ENCODE results near the gene HCFC1. TPM values are rescaled to one million over a fixed set of nuclear protein-coding genes. Genes with fewer than 3 reads are reported as not detected.
"Not testable (repeated sequence)": the region's sequence is repeated elsewhere in the genome, so short reads cannot be mapped to it uniquely, and the experiment has no call there.

Gene HCFC1
- polyA plus RNA-seq, 3 donors: 9.5 to 20.2 (median 13.7) TPM

DNA sequence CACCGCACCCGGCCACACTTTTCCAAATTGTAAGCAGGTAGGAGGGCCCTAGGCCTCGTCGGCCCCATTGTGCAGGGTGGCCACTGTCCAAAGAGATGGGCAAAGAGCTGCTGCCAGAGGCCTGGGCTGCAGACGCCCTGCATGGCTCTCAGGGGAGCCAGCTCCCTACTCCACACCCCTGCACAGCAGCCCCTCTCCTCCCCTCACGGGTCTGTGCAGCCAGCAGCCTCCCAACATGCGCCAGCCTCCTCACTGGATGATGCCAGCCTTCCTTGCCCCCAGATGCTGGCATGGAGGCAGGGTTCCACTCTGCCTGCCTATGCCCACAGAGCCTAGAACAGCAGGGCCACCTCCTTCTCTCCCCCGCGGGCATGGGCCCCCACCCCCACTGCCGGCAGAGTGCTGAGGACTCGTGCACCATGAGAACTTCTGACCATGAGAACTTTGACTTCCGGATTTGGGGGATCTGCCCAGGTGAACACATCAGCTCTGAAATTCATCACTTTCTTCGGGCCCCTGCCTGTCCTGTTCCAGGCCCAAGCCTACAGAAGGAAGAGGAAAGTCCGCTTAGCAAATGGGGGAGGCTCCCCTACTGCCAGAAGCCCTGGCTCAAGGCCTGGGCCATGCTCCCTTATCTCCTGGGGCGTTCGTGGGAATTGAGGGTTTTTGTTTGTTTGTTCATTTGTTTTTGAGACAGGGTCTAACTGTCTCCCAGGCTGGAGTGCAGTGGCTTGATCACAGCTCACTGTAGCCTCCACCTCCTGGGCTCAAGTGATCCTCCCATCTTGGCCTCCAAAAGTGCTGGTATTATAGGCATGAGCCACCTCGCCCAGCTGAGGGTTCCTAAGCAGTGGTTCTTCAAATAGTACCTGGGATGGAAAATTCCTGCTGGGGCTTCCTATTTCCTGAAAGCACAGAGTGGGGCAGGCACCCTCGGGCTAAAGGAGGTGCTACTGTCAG, 40.0 kb upstream of the HCFC1 start:
- no peak overlapping the region for H3K27ac ChIP-seq (ENCODE audit: low read depth, low read length)

DNA sequence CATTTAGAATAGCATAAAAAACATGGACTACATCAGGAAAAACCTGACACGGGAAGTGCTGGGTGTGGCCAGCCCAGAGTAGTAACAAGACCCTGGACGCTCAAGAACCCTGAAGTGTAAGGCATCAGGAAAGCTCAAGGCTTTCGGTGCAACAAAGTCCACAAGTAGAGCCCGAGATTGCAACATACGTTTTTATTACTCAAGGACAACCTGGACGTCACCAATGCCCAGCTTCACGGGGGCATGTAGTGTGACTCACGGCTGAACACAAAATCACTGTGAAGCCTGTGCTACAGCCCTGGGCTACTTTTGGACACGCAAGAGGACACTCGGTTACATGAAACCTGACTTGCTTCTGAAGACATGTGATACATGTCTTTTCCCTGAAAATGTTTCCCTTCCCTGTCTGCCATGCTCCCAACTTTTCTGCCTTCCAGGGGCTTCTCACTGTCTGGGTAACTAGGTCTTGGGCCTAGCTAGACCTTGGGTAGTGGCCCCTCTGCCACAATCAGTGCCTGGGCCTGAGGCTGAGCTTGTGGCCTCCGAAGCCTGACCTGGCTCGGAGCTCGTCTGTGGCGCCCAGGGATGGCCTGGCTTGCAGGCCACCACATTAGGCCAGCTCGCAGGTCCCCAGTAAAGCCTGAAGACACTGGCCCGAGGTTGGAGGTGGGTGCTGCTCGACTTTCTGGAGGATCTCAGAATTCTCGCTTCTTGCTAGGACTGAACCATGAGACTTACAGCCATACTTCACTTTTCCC, 38.9 kb upstream of the HCFC1 start:
- WGBS, 3 donors: 67 to 81% (median 81%) methylated on average over 18 of the region's 18 CpGs

More for the DNA sequence above, 40.0 kb upstream of the HCFC1 start:
- WGBS, 3 donors: 76 to 89% (median 82%) methylated on average over 16 to 18 of the region's 18 CpGs

DNA sequence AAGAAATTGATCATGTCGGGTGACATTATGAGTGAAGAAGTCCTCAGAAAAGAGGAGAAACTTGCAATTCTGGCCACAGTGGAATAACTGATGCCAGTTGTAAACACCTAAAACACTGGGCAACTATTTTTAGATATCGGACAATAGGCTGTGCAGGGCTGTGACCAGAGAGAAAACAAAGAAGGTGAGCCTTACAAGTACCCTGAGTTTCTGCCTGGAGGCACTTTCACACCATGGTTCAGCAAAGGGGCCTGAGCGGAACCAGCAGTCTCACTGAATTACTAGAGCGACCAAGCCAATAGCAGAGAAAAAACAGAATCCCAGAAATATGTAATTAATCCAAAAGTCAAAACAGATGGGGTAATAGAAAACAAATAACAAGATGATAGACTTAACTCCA, 36.9 kb upstream of the HCFC1 start:
- WGBS, 3 donors: 56 to 74% (median 66%) methylated on average over 3 to 4 of the region's 4 CpGs
- no peak overlapping the region for H3K27ac ChIP-seq (ENCODE audit: low read depth, low read length)

More for the DNA sequence above, 38.9 kb upstream of the HCFC1 start:
- H3K27ac ChIP-seq (ENCODE audit: low read depth, low read length): no peak overlapping the region

DNA sequence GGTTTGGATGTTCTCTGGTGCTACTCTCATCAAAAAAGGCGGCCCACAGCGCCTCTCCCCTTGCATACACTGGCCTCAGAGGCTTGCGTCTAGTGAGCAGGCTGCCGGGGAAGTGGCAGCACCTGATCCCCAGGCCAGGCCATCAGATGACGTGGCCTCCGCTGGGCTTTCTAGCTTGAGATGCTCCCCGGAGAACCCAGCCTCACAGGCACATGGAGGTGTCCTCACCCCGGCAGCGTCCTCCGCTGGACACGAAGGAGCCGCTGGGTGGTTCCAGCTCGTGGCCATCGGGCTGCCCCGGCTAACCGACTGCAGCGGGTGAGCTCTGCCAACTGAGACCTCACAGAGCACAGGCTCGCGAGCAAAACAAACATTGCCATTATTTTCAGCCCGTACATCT, 35.3 kb upstream of the HCFC1 start:
- WGBS, 3 donors: 92 to 96% (median 95%) methylated on average over 13 to 20 of the region's 20 CpGs
- no peak overlapping the region for H3K27ac ChIP-seq (ENCODE audit: low read depth, low read length)

DNA sequence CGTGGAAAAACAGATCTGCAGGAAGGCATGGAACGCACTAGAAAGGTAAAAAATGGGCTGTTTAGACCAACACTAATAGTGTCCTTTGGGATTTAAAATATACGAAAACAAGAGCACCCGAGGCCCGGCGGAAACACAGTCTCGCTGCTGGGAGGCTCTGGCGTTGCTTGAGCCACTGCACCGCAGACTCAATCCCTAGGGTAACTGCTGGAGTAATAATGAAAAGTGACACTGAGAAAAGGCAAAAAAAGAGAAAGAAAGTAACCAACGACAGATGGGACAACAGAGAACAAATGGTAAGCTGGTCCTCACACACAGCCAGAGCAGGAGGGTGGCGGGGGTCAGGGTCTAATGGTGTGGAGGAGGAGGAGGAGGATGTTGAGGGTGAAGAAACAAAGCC, 32.7 kb upstream of the HCFC1 start:
- 65 to 82% (median 70%) methylated on average over 11 of the region's 11 CpGs for WGBS, 3 donors

DNA sequence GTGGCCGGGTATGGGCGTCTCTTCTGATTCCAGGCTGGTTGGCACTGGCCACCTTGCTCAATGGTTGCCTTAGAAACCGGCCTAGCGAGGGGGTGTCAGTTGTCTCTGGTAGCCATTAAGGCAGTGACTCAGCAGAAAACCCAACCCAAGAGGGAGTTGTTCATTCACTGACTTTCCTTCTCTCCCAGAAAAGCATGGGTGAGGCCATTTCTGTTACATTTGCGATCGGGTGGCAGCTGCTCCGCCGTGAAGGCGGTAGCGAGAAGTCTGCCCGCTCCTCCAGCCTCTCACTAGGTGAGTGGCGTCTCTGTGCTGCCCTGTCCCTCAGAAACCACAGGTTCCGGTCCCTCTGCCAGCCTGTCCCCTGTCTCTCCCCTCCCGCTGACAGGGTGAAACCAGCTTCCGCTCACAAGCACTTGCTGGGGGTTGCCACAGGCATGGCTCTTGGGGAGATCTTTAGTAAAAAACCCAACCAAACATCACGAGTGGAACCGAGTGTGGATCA, 30.6 kb upstream of the HCFC1 start:
- no peak overlapping the region for H3K27ac ChIP-seq (ENCODE audit: low read depth, low read length)
- WGBS, 3 donors: 46 to 82% (median 71%) methylated on average over 17 of the region's 17 CpGs

More for the DNA sequence above, 32.7 kb upstream of the HCFC1 start:
- no peak overlapping the region for H3K27ac ChIP-seq (ENCODE audit: low read depth, low read length)

DNA sequence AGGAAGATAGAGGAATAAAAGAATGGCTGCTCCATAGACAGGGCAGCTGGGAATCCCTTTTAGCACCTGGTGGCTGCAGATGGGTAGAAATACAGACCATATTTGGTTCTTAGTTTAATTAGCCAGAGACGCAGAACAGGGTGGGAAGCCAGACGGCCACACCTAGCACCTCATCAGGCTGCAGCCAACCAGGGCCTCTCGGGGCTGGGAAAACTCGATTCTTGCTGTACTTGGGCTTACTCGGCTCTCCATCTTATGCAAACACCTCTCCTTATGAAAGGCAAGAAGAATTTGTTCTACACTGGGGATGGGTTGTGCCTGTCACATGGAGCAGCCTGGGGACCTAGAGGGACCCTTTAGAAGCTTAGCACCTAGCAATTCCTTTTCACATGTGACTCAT, 28.4 kb upstream of the HCFC1 start:
- WGBS, 3 donors: 52 to 61% (median 59%) methylated on average over 5 of the region's 5 CpGs
- H3K27ac ChIP-seq (ENCODE audit: low read depth, low read length): no peak overlapping the region

DNA sequence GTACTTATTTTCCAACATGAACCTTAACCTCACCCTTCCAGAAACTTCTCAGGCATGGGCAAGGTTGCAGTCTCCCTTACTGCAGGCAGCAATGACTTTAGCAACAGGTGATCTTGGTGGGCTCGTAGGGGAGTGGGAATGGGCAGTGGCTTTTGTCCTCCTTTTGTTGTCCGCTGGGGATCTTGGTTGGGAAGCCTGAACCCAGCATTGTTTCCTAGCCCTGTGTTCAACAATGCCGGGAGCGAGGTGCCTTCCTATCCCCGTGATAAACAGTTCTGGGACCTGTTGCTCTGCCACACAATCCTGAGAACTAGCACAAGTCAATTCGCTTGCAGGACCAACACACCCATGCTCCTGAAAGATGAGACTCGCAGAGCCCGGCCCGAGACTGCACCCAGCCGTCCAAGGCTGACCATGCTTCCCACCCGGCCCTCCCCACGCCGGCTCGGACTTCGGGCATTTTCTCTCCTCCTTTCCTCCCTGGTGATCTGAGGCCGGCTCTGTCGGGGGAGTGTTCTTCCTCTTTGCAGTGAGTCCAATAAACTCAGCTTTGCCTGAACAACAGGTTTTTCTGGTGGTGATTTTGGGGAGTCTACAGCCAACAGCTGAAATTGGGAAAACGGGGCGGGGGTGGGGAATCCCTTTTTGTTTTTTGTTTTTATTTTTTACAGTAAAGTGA, 27.9 kb upstream of the HCFC1 start:
- no peak overlapping the region for H3K27ac ChIP-seq (ENCODE audit: low read depth, low read length)
- 35 to 52% (median 46%) methylated on average over 17 to 19 of the region's 19 CpGs for WGBS, 3 donors

DNA sequence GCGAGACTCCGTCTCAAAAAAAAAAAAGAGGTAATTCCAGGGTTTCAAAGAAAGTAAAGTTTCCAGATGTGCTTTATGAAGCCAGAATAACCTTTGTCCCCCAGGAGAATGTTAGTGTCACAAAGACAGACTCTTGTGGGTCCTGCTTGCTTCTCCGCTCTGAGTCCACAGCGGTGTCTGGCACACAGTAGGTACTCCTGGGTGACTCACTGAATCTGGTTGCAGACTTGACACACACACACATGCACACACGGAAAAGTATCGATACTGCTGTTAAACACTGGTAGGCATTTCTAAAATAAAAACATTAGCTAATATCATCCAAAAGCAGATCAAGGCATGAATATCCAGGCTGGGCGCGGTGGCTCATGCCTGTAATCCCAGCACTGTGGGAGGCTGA, 23.9 kb upstream of the HCFC1 start:
- no peak overlapping the region for H3K27ac ChIP-seq (ENCODE audit: low read depth, low read length)
- WGBS, 3 donors: 92 to 95% (median 93%) methylated on average over 7 to 8 of the region's 8 CpGs

DNA sequence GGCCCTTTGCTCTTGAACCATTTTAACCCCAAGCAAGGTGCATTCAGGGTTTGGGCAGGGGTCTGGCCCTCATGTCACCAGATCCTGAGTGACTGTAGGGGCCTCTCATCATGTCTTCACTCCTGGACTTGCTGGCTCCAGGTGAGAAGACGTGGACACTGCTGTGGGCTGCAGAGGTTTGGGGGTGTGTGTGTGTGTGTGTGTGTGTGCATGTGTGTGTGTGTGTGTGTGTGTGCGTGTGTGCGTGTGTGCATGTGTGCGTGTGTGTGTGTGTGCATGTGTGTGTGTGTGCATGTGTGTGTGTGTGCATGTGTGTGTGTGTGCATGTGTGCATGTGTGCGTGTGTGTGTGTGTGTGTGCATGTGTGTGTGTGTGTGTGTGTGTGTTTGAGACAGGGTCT, 22.8 kb upstream of the HCFC1 start:
- H3K27ac ChIP-seq (ENCODE audit: low read depth, low read length): not testable (repeated sequence)
- WGBS, 3 donors: 56 to 89% (median 88%) methylated on average over 1 to 4 of the region's 5 CpGs

DNA sequence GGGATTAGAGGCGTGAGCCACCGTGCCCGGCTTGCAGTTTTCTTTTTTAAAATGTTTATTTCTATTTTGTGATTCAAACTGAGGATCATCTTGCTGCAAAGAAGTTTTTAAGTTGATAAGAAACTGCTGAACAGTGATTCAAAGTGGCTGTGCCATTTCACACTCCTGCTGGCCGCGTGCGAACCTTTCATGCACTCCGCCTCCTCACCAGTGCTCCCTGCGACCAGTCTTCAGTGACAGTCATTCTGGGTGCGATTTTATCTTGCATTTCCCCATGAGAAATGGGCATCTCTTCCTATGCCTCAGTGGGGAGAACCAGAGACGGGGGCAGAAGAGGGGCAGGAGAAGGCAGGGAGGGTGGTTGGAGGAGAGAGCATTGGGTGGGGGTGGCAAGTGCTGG, 22.4 kb upstream of the HCFC1 start:
- no peak overlapping the region for H3K27ac ChIP-seq (ENCODE audit: low read depth, low read length)
- WGBS, 3 donors: 85 to 91% (median 87%) methylated on average over 10 of the region's 10 CpGs

DNA sequence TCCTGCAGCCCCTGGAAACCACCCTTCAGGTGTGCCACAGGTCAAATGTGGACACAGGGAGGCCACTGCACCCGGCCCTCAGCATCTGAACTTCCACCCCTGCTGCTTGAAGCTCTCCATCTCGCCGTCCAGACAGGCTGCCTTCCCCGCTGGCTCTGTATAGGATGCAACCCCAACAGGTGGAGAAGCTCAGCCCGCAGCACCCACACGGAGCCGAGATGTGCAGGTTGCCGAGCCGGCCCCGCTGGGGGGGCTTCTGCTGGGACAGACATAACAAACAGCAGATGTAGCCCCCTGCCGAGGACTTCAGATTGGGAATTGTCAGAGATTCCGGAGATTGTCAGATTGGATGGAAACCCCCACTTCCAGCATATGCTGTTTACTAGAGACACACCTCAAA, 21.5 kb upstream of the HCFC1 start:
- H3K27ac ChIP-seq (ENCODE audit: low read depth, low read length): no peak overlapping the region
- WGBS, 3 donors: 87 to 91% (median 88%) methylated on average over 12 of the region's 12 CpGs

DNA sequence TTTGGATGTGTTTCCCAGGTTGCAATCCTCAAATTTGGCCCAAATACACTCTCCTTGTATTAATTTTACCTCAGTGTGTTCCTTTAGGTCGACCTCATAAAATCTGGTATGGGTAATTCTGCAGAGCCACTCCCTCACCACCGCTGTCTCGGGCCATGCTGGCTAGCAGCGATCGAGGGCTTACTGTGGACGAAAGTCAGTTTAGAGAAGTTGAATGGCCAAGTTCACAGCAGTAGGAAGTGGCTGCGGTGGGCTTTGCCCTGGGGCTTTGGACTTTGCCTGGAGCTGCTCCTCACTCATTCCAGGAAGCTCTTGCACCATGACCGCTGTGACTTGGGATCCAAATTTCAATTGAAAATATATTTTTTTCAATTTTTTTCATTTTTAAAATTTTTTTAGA, 20.6 kb upstream of the HCFC1 start:
- 53 to 94% (median 73%) methylated on average over 8 of the region's 8 CpGs for WGBS, 3 donors
- H3K27ac ChIP-seq (ENCODE audit: low read depth, low read length): no peak overlapping the region

DNA sequence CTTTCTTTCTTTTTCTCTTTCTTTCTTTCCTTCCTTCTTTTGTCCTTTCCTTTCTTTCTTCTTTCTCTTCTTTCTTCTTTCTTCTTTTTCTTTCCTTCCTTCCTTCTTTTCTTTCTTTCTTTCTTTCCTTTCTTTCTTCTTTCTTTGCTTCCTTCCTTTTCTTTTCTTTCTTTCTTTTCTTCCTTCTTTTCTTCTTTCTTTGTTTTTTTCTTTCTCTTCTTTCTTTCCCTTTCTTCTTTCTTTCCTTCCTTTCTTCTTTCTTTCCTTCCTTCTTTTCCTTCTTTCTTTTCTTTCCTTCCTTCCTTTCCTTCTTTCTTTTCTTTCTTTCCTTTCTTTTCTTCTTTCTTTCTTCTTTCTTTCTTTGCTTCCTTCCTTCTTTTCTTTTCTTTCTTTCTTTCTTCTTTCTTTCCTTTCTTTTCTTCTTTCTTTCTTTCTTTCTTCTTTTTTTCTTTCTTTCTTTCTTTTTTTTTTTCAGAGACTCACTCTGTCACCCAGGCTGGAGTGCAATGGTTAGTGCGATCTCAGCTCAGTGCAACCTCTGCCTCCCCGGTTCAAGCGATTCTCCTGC, 19.5 kb upstream of the HCFC1 start:
- no peak overlapping the region for H3K27ac ChIP-seq (ENCODE audit: low read depth, low read length)
- WGBS, 3 donors: 97 to 99% (median 97%) methylated on average over 3 of the region's 3 CpGs

DNA sequence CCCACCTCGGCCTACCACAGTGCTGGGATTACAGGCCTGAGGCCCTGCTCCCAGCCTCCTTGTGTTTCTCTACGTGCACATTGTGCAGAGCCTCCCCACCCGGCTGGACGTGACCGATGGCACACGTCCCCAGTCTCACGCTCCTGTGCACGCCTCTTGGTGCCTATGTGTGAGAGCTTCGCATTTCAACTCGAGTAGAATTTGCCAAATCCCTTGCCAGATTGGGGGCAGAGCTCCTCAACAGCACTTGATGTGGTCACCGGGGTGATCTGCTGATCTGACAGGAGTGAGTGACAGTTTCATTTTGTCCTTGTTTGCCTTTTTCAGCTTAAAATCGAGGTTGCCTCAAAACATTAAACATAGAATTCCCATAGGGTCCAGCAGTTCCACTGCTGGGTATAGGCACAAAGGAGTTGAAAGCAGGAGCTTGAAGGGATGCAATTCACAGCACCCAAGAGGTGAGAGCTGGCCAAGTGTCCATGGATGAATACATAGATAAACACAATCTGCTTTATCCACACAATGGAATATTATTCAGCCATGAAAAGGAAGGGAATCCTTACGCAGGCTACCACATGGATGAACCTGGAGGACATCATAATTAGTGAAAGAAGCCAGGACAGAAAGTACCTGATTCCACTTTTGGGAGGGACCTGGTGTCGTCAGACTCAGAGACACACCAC, 18.5 kb upstream of the HCFC1 start:
- 88 to 93% (median 89%) methylated on average over 13 to 14 of the region's 14 CpGs for WGBS, 3 donors
- no peak overlapping the region for H3K27ac ChIP-seq (ENCODE audit: low read depth, low read length)

DNA sequence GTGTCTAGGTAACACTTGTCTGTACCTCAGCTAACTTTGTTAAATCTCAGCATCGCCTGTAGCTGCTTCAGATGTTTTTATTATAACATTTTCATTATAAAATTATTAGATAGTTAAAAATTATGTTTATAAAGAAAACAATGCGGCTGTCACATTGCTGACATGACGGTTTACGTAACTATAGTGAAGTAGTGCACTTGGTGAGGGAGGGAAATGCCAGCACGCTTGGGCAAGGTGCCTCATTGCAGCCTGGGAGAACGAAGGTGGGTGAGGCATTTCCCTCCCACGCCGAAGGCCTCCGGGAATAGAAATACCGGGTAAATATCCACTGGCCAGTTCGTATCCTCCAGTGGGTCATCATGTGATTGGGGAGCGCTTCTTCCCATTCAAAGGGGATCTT, 16.9 kb upstream of the HCFC1 start:
- no peak overlapping the region for H3K27ac ChIP-seq (ENCODE audit: low read depth, low read length)
- 78 to 88% (median 85%) methylated on average over 8 to 12 of the region's 12 CpGs for WGBS, 3 donors

DNA sequence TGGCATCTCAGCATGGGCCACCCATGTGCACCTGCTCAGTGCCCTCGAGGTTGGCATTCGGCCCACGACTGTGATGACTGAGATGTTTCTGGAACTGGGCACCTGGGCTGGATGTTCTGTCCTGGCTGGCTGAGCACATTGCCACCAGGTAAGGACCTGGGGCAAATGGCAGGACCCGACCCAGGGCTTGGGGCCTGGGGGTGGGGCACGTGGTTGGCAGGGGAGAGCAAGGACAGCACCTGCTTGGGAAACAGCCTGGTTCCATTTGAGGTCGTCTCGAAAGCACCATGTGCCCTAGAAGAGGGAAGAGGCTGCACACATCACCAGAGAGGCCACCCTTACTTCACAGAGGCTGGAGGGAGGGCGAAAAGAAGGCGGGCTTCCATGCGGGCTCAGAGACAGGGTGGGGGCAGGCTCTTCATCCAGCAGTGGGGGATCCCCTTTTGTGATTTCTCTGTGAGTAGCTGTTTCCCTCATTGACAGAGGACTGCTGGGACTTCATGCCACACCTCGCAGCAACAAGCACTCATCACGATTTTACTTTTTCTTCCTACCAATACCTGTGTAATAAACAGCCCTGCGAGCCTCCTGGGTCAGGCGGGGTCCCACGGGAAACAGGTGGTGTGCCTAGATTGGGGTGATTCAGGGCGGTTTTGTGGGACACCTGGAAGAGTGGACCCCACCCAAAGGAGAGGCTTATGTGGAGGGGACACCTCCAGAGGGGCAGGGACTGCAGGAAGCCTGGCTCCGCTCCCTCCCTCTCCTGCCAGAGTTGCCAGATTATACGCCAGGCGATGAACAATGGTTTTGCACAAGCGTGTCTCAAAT, 12.9 kb upstream of the HCFC1 start:
- no peak overlapping the region for H3K27ac ChIP-seq (ENCODE audit: low read depth, low read length)
- WGBS, 3 donors: 57 to 68% (median 63%) methylated on average over 11 to 20 of the region's 20 CpGs

All from adipose tissue (tissue), 3 donors.